GM19395 (cell line): ENCODE data around the gene GLTP.

Experiments used
- ATAC-seq: cut with Tn5 transposase; IDR thresholded peaks from one replicate; pipeline ENCODE4 v1.9.1; 2021; ENCODE audit warnings: mild to moderate bottlenecking, moderate library complexity; ENCODE audit not compliant: unreplicated experiment

GLTP gene

DNA sequence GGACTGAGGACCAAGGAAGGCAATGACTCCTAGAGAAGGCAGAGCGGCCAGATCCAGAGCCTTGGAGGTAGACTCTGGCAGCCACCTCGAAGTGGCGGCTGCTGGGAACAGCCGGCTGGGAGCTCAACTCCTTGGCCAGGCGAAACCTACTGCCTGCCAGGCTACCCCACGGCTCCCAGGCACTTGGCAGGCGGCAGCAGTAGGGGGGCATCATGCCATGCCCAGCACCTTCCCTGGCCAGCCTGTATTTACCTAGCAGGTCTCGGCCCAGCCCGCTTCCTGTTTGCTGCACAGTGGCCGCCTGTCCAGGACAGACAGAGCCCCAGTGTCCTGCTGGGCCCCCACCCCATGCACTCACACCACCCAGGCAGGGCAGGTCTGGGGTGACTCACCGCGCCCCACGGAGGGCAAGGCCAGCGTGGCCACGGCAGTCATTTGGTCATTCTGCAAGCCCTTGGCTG is 57.4 kb downstream of the GLTP start:
- ATAC-seq: no peak

DNA sequence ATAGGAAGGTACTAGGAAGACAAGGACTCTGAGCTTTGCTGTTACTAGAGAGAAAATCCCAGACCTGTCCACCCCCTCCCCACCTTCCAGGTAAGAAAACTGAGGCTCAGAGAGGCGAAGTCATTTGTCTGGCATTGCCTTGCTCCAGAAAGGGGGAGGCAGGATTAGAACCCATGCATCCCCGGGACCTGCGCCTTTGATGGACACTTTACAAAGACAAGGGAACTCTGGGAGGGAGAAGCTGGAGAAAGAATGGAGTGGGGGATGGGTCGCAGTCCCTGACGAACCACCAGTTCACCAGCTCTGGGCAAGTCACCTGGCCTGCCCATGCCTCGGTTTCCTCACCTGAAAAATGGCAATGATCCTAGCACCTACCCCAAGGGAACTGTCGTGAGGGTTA is 57.9 kb downstream of the GLTP start:
- no peak for ATAC-seq

DNA sequence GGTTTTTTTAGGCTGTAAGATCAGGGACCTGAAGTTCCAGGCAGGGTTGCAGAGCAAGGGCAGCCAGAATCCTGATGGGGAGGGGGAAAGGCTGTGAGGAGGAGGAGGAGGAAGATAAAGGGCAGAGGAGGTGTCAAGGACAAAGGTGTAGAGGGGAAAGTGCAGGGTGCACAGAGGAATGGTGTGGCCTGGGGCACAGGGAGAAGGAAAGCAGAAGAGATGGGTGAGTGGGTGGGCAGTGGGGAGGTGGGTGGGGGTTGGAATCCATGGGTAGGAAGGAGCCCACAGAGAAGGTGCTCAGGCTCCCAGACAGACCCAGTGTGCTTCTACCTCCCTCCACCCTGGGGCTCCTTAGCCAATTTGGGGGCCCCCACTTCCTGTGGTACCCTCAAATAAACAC is 58.4 kb downstream of the GLTP start:
- ATAC-seq: no peak

DNA sequence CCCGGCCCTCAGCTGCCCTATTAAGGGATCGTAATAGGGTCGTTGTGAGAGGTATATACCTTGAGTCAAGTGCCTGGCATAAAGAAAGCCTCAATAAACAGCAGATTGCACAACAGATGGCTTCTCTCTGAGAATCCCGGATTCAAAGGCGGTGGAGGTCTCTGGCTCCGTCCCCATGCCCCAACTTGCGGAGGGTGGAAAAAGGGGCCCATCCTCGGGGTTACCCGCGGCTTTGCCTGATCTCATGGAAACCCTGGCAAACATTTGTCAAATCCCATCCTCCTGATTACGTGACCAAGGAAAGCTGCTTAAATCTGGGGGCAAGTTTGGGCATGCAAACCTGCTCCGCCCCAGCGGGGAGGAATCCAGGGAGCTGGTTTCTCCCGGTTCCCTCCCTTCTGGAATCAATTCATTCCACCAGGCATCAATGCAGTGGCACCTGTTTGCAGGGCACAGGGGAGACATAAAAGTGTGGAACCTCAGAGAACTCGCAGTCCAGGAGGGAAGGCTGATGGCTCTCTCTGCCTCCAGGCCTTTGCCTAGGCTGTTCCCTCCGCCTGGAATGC is 59.4 kb downstream of the GLTP start:
- no peak for ATAC-seq

DNA sequence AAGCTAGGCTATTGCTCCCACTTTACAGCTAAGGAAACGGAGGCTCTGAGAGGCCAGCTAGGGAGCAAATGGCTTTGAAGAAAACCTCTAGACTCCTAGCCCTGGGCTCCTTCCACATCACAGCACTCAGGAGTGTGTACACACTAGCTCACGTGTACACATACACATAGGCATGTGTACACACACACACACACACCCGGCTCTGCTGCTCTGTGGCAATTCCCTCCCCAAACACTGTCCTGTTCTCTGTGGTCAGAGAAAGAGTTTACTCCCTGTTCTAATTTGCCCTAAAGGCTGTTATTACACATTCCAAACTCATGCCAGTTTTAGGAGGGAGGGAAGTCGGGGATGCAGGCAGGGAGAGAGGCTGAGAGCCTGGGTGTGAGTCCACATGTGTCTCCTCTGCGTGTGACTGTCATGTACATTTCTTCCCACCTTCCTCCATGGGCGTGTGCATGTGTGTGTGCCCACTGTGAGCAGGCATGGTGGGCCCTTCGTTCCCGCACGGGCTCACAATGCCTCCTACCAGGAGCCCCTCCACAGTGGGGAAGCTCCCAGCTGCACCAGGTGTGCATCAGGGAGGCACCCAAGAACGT is 61.3 kb downstream of the GLTP start:
- no peak for ATAC-seq

DNA sequence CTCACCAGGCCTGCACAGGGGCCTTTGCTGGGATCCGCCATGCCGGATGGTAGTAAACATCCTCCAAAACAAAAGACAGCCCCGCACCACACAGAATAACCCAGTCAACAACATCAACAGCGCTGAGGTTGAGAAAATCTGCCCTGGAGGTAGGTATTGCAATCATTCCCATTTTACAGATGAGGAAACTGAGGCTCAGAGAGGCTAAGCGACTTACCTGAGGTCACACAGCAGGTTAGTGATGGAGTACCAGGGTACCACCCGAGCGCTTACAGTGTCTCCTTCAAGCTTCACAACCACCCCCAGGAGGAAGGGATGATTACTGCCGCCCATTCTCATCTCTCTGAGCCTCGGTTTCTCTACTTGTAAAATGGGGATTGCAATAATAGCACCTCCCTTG is 62.1 kb downstream of the GLTP start:
- no peak for ATAC-seq

DNA sequence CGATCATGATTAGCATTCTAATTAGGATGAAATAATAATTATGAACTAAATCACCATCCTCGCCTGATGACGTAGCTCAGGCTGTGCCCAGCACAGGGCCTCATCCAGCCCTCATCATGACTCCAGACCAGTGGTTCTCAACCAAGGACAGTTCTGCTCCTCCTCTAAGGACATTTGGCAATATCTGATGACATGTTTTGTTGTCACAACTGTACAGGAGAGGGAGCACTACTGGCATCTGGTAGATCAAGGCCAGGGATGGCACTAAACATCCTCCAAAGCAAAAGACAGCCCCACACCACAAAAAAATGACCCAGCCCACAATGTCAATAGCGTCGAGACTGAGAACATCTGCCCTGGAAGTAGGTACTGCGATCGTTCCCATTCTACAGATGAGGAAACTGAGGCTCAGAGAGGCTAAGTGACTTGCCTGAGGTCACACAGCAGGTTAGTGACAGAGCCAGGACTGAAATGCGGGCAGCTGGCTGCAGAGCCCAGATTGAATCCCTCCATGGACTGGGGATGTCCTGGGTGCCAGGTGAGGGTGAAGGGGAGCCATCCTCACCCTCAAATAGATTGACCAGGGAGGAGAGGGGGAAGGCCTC is 62.6 kb downstream of the GLTP start:
- ATAC-seq: no peak

DNA sequence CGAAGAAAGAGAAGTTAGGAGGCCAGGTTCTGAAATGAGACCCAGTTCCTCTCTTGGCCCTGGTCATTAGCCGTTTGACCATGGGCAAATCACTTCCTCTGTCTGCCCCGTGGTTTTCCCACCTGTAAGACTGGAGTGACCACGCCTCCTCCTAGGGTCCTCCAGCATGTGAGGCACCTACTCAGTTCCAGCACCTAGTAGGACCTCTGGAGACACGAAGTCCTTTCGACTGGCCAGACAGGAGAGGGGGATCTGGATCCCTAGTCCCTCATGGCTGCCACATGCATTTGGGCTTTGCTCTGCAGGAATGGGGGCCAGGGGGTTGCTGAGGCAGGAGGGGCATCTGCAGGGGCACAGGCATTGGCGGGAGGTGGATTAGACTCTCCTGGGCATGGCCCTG is 63.5 kb downstream of the GLTP start:
- no peak for ATAC-seq

DNA sequence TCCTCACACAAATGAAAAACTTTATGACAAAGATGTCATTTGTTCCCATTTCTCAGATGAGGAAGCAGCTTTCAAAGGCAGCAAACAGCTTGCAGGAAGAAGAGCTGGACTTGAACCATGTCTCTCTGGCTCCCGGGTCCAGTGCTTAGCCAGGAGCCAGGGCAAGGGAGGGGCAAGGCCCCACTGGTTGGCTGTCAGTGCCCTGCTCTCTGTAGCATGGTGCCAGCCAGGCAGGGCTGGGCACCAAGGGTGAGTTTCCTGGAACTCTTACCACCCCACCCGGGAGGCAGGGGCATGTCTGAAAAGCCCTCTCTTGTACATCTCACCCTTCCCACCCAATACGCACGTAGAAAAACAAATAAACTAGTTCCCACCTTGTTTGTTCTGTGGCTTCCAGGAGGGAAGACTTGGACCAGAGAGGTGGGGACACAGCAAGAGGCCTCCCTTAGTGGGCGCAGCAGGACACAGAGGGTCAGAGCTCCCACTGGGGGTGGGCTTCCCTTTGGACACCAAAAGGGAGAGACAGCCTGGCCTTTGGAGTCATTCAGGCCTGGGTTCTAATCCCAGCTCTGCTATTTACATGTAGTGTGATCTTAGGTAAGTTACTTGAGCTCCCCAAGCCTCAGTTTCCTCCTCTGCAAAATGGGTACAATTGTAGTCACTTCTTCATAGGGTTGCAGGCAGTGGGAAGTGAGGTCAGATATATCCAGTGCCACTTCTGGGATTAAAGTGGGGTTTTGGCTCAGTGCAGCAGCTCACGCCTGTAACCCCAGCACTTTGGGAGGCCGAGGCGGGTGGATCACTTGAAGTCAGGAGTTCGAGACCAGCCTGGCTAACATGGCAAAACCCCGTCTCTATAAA is 64.4 kb downstream of the GLTP start:
- ATAC-seq: no peak

DNA sequence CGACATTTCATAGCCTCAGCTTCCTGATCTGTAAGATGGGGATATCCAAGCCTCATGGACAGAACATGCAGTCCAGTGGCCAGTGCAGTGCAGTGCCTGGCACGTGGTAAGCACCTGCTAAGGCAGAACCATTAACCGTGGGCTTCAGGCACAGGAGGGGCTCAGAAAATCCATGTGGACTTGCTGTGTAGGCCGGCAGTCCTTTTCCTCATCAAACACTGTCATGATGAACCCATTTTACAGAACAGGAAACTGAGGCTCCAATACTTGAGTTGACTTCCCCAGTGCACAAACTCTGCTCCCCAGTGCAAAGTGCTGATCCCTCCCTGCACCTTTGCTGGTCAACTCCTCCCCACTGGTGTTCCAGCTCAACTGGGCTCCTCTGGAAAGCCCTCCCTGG is 65.1 kb downstream of the GLTP start:
- ATAC-seq: no peak

DNA sequence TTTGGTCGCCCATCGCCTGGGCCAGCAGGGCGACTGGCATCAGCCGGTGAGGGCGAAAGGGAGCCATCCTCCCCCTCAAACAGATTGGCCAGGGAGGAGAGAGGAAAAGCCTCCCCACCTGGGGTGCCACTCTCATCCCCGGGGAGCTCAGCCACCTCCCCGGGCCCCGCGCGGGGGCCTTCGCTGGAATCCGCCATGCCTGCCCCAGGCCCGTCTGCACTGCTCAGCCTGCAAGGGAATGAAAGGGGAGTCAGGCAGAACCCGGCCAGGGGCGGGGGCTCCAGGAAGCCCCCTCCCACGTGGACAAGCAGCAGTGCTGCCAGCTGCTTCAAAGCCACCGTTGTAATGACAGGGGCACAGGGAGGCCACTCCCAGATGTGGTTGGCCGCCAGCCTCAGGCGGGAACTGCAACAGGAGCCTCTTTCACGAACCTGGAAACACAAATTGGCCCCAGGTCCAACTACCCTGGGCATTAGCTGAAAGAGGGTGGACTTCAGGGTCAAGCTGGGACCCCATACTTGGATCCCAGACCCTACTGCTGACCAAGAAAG is 65.7 kb downstream of the GLTP start:
- ATAC-seq: no peak

DNA sequence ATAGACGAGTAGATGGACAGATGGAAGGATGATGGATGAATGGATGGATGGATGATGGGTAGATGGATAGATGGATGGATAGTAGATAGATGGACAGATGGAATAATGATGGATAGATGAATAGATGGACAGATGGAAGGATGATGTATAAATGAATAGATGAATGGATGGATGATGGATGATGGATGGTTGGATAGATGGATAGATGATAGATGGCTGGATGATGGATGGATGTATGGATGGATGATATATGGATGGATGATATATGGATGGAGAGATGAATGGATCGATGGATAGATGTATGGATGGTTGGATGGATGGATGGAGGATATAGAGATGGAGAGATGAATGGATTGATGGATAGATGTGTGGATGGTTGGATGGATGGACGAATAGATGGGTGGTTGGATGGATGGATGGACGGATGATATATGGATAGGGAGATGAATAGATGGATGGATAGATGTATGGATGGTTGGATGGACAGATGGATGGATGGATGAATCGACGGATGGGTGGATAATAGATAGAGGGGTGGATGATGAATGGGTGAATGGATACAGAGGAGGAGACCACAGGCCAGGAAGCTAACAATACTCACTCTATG is 66.4 kb downstream of the GLTP start:
- ATAC-seq: no peak

DNA sequence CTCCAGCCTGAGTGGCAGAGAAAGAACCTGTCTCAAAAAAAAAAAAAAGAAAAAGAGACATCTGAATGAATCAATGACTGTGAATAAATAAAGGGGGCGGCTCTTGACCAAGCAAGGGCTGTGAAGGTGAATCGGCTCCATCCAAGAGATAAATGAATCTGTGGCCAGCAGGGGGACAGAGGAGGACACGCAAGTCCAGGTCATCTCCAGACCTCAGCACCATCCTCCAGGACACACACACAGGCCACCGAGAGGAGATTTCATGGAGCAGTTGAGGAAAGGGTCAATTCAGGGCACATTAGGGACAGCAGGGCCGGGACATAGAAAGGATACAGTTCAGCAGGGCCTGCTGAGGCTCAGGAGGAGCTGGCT is 68.7 kb downstream of the GLTP start:
- ATAC-seq: no peak

DNA sequence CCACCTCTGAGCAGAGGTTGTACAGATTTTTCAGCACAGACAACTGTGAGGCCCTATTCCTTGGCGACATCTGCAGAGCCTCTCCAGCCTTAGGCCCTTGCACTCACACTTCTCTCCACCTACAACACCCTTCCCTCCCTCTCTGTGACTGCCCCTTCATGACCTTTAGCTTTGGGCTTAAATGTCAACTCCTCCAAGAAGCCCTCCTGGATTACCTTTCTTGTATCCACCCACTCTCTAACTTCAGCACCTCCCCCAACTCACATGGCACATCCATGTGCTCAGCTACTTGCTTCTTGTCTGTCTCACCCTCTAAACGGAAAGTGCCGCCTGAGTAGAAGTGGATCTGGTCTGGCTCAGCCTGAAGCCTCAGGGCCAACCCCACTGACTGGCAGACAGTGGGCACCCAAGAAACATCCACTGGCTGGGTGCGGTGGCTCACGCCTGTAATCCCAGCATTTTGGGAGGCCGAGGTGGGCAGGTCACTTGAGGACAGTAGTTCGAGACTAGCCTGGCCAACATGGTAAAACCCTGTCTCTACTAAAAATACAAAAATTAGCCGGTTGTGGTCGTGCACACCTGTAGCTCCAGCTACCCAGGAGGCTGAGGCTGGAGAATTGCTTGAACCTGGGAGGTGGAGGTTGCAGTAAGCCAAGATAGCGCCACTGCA is 69.3 kb downstream of the GLTP start:
- ATAC-seq: no peak

DNA sequence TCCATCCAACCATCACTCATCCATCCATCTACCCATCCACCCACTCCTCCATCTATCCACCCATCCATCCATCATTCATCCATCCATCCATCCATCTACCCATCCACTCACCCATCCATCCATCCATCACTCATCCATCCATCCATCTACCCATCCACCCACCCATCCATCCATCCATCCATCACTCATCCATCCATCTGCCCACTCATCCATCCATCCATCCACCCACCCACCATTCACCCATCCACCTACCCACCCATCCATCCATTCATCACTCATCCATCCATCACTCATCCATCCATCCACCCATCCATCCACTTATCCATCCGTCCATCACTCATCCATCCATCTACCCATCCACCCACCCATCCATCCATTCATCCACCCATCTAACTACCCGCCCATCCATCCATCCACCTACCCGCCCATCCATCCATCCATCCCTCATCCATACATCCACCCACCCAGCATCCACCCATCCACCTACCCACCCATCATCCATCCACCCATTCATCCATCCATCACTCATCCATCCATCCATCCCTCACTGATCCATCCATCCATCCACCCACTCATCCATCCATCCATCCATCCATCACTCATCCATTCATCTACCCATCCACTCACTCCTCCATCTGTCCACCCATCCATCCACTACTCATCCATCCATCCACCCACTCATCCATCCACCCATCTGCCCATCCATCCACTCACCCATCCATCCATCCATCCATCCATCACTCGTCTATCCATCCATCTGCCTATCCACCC is 71.3 kb downstream of the GLTP start:
- no peak for ATAC-seq

DNA sequence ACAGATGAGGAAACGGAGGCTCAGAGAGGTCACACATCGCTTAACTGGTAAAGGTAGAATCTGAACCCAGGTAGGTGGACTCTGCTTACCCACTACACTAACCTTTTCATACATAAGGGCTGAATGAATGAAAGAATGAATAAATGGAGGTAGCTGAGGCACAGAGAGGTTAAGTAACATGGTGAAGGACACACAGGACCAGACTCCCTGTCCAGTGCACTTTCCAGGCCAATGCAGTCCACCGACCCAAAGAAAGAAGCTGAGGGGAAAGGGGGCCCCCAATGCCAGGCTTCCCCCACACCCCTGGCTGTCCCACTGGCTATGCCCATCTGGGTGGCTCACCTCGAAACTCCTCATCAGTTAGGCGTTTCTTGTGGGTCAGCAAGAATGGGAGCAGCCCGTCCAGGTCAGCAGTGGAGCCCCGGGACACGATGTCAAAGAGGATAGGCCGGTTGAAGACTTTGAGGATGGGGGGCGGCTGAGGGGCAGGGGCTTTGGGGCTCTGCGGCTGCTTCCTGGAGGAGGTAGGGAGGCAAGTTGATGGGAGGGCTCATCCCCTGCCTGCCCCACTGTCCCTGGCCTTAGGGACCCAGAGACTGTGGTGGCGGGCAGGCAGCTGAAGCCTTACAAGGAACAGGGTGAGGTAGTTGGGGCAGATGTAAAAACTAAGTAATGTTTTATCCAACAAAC is 72.2 kb downstream of the GLTP start:
- ATAC-seq: no peak

DNA sequence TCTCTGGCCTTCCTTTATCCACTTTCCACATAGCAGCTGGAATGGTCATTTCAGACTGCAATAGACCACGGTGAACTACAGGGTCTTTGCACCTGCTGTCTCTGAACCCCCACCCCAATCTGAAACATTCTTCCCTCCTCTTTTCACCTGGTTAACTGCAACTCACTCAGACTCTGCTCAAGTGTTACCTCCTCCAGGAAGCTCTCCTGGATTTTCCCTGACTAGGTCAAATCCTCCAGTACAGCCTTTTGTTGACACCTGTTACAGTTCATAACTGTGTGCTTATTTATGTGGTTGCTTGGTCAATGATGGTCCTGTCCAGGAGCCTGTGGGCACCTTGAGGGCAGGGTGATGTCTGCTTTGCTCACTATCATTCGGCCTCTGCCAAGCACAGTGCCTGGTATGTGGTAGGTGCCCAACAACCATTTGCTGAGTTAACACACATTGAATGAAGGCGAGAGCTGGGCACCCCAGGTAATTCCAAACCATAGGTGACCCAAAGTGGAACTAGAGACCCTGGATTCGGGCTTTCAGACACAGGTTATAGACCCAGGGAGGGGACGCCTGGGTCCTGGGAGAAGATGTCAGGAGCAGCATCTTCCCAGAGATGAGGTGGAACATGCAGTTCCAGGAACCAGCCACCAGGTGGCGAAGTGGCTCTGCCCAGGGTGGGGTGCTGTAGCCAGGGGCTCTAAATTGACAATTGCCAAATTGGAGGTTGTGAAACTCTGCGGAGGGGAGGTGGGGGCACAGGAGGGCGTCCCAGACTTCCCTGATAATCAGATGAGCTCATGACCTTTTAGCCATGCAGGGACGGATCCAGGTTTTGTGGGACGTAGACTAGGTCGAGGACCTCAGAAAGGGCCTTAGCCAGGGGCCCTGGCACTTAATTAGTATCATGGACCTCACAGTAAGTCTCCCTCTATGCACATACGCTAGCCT is 75.2 kb downstream of the GLTP start:
- ATAC-seq: no peak

DNA sequence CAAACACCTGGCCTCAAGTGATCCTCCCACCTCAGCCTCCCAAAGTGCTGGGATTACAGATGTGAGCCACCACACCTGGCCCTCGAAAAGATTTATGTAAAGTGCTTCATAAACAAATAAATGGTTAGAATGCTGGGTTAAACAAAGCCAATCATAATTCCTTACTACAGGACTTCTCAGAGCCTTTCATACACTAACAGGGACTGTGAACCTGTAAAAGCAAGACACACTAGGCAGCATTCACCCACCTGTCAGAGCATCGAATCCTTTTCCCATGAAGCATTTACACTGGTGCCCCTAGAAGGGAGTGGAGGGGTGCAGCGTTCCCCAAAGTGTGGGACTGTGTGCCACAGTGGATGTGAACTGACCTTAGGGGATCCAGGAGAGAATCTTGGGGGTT is 76.7 kb downstream of the GLTP start:
- ATAC-seq: no peak
